ENCODE data around the gene MRPS26.
A peak's percentile ranks its signal among the peaks of the same experiment; 100 is the strongest.

The MRPS26 gene

GRCh38 chr20:3080939-3081388, 35.1 kb downstream of the MRPS26 start:
- peak; percentile 24 for DNase-seq (ENCODE audit: low read depth)
- no peak overlapping the region for H3K4me3 ChIP-seq (replicated peaks; ENCODE audit: low read depth, low read length)
- no peak for TF ChIP-seq CTCF (IDR thresholded peaks at IDR 0.05; ENCODE audit: low read length, missing control alignments)

DNA sequence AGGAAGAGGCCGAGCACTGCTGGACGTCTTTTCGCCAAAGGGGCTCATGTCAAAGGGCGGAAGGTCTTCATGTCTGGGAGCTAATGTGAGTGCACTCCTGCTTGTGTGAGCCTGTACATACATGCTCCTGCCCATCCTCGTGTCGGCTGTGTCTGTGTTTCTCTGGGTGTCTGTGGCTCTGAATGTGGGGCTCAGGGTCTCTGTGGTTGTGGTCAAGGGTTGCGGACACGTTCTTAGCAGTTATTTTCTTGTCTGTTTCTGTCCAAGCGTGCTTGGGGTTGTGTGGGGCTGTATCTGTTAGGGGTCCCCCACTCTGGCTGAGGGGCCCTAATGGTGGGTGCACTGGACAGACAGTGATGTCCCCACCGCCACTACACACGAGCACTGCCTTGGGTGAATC, 35.8 kb downstream of the MRPS26 start:
- H3K4me3 ChIP-seq (replicated peaks; ENCODE audit: low read depth, low read length) = no peak overlapping the region
- no peak for TF ChIP-seq CTCF (IDR thresholded peaks at IDR 0.05; ENCODE audit: low read length, missing control alignments)
- no peak for DNase-seq (ENCODE audit: low read depth)

DNA sequence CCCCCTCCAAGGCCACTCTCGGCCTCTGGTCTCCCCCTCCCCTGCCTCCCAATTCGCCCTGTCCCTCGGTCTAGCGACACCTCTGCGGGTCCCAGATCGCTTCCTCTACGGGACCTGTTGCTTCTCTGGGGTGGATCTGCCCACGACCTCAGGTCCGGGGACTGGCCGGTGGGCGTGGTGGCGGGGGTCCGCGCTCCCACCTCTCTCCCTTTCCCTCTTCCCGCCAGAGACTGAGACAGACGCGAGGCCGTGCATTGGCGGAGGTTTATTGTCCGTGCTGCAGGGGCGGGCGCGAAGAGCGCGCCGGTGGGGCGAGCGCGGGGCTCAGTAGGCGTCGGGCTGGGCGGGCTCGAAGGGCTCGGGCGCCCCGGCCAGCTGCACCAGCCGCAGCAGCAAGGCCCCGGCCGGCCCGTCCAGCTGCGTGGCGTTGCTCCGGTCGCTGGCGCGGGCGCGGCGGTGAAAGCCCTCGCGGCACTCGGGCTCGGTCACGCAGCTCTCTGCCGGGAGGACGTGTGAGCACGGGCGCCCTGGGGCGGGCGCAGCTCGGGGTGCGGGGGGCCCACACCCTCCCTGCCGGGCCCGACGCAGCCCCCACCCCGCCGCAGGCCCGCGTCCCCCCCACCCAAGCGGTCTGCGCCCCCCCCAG, 36.6 kb downstream of the MRPS26 start:
- no peak for DNase-seq (ENCODE audit: low read depth)
- no peak for TF ChIP-seq CTCF (IDR thresholded peaks at IDR 0.05; ENCODE audit: low read length, missing control alignments)
- no peak overlapping the region for H3K4me3 ChIP-seq (replicated peaks; ENCODE audit: low read depth, low read length)

DNA sequence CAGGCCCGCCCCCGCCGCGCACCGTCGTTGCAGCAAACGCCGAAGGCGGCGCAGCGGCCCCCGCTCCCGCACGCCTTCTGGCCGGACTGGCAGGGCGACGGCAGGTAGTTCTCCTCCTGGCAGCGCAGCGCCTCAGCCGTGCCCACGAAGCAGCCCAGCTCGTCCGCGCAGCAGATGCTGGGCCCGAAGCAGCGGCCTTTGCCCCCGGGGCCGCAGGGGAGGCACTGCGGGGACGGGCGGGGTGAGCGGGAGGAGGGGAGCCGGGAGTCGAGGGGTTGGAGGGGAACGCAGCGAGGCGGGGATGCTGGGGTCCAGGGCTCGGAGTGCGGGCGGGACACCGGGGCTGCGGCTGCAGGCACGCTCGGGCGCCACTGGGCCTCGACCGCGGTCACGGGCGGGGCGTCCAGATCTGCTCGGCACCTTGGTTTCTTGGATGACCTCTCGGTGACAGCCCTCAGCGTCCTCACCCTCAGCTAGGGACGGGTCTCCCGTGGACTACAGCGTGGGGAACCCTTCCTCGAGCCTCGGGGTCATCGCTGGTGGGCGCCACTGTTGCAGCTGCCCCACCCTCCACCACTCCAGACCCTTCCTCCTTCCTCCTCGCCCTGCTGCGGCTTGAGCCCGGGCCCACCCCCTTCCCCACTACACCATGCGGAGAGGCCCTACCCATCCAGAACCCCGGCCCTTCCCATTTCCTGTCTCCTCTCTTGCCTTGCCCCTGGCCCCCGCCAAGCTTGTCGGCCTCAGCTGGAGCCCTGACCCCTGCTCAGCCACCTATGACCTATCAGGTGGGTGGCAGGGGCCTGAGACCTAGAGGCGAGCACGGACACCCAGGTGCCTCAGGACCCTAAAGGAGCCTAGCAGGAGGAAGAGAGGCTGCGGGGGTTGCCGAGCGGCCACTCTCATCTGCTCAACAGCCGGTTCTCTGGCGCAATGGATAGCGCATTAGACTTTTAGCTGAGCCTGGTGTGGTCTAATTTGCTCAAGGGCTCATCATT, 37.4 kb downstream of the MRPS26 start:
- no peak overlapping the region for H3K4me3 ChIP-seq (replicated peaks; ENCODE audit: low read depth, low read length)
- no peak for DNase-seq (ENCODE audit: low read depth)
- no peak for TF ChIP-seq CTCF (IDR thresholded peaks at IDR 0.05; ENCODE audit: low read length, missing control alignments)

- TF ChIP-seq CTCF (IDR thresholded peaks at IDR 0.05; ENCODE audit: low read length, missing control alignments) = no peak
- H3K4me3 ChIP-seq (replicated peaks; ENCODE audit: low read depth, low read length) = no peak within 1 kb of the TSS
- no peak for DNase-seq (ENCODE audit: low read depth)
Measured at GRCh38 chr20:3084283-3084985, 38.6 kb downstream of the MRPS26 start, which contains the start of gene AVP. TSS of gene AVP (minus strand) at chr20:3084724. CDS start at chr20:3084674, 50 bp downstream.

- TF ChIP-seq CTCF (IDR thresholded peaks at IDR 0.05; ENCODE audit: low read length, missing control alignments) = no peak
- no peak overlapping the region for H3K4me3 ChIP-seq (replicated peaks; ENCODE audit: low read depth, low read length)
Measured at GRCh38 chr20:3084986-3085360, 39.1 kb downstream of the MRPS26 start.

More at GRCh38 chr20:3084986-3085360, 39.1 kb downstream of the MRPS26 start:
- no peak for DNase-seq (ENCODE audit: low read depth)

Measured in fibroblast of pulmonary artery (primary cell).